COR-L47 (cell line): ENCODE data around the gene CFAP251.
"Not testable (repeated sequence)": the region's sequence is repeated elsewhere in the genome, so short reads cannot be mapped to it uniquely, and the experiment has no call there.

Source experiments
- DNase-seq: peaks from one replicate; lab custom pipeline; 2025; lab: John Stamatoyannopoulos, UW

CFAP251 gene

DNA sequence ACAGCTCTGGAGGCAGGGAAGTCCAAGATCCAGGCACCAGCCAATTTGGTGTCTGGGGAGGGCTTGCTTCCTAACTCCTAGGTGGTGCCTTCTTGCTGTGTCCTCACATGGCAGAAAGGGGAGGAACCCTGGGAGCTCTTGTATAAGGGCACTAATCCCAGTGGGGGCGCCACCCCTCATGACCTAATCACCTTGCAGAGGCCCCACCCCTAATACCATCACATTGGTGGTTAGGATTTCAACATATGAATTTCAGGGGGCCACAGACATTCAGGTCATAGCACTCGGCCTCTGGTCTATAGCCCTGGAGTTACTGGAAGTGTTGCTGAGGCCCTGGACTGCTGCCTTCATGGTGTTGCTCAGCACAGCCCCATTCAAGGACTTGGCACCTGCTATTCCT is 15.2 kb upstream of the CFAP251 start:
- DNase-seq = no peak

DNA sequence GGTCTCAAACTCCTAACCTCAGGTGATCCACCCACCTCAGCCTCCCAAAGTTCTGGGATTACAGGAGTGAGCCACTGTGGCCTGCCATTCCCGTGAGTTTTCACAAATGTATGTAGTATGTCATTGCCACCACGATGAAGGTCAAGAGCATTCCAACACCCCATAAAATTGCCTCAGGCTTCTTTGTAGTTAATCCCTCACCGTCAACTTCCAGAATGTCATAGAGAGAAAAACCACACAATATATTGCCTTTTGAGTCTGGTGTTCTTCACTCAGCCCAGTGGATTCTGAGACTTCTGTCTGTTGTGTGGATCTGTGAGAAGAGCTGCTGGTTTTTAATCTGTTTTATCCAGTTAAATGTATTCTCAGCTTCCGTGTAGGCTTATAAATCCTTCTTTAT is 12.6 kb upstream of the CFAP251 start:
- no peak for DNase-seq

DNA sequence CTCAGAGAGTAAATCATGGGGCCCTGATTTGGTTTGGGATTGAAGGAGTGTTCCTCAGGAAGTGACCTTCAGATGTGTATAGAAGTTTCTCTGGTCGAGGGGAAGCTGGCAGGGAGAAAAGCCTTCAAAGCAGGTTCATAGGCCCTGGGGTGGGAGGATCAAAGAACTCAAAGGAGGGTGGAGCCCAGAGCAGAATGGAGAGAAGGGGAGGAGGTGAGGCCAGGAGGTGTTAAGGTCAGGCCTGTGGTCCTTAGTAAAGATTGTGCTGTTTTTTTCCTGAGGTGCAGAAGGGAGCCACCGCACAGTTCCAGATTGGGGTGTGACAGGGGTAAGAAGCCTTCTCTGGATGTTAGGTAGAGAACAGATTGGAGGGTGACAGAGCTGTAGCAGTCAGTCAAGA is 9.7 kb upstream of the CFAP251 start:
- no peak for DNase-seq

DNA sequence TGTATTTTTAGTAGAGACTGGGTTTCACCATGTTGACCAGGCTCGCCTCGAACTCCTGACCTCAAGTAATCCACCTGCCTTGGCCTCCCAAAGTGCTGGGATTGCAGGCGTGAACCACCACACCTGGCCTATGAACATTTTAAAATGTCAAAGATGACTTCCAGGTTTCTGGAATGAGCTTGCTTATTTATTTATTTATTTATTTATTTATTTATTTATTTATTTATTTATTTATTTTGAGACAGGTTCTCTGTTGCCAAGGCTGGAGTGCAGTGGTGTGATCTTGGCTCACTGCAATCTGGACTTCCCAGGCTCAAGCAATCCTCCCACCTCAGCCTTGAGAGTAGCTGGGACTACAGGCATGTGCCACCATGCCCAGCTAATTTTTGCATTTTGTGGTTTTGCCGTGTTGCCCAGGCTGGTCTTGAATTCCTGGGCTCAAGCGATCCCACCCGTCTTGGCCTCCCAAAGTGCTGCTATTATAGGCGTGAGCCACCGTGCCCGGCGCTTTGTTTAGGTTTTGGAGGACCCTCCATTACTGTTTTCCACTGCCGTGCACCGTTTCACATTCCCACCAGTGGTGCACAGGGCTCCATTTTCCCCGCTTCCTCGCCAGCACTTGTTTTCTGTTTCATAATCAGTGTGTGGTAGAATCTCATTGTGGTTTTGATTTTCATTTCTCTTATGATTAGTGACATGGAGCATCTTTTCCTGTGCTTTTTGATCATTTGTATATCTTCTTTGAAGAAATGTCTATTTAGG is 6.4 kb upstream of the CFAP251 start:
- DNase-seq = no peak

DNA sequence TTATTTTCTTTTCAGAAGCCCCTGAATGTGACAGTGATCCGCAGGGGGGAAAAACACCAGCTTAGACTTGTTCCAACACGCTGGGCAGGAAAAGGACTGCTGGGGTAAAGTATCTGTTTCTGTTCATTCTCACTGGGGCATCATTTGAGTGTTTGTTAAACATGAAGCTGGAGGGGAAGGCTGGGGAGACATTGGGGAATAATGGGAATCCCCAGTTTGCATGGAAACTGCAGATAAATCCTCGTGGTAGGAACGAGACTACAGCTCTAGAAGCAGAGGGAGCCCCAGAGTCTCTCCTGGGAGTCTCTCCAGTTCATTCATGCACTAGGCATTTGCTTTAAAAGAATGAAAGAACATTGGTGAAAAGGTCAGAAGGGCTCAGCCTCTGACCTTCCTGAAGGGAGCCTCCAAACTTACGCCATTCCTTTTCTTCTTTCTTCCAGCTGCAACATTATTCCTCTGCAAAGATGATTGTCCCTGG is 2.5 kb upstream of the CFAP251 start:
- no peak for DNase-seq

DNA sequence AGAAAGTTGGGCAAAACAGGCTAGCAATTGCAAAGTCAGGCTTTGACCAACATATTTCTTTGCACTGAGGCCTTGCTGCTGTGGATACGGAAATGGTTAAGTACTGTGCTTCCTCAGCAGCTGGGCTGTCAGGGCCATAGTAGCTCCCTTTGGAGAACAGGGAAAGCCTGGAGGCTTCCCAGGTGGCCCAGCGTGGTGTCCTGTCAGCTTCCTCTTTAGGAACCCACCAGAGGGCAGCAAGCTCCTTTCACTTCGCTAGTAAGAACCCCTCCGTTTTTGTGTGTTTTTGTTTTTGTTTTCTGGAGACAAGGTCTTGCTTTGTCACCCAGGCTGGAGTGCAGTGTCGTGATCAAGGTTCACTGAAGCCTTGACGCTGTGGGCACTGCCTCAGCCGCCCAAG is 1.7 kb upstream of the CFAP251 start:
- DNase-seq = peak; percentile 13

DNA sequence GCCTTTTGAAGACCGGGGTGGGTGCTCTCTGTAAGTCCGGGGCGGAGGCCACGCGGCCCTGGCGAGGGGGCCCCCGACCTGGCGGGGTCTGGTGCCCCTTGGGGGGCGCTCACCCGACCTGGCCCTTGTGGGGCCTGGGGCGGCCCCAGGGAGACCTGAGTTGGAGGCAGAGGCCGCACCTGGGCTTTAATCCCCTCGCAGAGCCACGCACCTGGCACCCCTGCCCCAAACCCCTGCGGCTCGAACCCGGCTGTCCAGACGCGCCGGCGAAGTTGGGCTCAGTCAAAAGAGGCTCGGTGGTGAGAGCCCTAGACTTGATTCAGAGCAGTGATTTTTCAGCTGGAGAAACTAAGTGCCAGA is 267 bp downstream of the CFAP251 start:
- DNase-seq = no peak

DNA sequence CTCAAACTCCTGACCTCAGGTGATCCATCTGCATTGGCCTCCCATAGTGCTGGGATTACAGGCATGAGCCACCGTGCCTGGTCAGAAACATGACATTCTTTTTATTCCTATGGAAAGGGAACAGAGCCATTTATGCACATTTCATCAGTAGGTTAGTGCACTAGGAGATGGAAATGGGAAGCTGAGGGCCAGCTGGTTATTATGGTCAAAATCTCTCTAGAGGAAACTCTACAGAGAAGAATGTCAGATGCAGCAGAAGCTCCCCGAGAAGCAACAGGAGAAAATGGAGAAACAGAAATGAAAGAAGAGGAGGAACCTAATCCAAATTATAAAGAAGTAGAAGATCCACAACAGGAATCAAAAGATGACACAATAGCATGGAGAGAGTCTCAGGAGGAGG is 2.7 kb downstream of the CFAP251 start:
- no peak for DNase-seq

DNA sequence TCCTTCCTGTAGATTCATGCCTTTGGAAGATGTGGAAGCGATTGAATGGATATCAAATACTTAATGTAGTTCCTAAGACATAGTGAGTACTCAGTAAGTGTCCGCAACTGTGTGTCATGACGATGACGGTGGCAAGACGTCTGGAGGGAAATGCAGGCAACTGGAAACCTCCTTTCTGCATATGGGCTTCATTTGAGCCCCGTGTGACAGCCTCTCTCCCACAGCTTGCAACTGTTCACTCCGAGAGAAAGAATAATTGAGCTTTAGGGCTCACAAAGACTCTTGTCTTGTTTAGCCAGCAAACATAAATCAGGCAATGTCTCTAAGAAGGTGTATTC is 6.9 kb downstream of the CFAP251 start:
- no peak for DNase-seq

DNA sequence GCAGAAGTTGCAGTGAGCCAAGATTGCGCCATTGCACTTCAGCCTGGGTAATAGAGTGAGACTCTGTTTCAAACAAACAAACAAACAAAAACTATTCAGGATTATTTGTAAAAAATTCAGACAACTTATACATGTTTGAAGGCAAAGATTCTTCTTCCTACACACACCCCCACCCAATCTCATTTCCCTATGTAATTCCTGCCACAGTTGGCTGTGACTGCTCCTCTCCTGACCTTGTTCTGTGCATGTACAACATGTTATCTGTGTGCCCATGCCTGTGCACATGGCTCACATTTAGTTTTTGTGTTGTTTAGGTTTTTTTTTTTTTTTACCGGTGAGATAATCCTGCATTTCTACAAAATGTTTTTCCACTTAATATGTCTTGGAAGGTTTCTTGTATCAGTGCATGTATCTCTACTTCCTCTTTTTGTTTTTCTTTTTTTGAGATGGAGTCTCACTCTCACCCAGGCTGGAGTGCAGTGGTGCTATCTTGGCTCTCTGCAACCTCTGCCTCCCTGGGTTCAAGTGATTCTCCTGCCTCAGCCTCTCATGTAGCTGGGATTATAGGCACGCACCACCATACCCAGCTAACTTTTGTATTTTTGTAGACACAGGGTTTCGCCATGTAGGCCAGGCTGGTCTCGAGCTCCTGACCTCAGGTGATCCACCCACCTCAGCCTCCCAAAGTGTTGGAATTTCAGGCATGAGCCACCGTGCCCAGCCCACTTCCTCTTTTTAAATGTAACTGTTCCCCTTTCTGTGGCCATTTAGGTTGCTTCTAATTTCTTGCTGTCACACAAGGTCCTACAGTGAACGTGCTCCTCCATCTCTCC is 8.7 kb downstream of the CFAP251 start:
- DNase-seq = no peak

DNA sequence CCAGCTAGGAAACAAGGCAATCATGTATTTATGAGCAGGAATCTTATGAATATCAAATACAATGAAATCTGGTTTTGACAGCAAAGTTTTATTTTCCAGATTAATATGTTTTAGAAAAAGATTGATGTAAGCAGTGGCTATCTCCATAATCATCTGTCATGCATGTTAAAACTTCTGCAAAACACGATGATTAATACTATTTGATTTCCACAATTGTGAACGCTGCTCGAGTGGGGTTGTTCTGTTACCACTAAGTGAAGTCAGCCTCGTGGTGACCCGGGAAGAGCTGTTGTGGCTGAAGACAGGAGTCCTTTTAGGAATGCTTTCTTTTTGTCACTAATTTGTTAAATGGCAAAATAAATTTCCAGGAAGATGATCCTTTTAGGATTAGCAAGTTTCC is 9.4 kb downstream of the CFAP251 start:
- no peak for DNase-seq

DNA sequence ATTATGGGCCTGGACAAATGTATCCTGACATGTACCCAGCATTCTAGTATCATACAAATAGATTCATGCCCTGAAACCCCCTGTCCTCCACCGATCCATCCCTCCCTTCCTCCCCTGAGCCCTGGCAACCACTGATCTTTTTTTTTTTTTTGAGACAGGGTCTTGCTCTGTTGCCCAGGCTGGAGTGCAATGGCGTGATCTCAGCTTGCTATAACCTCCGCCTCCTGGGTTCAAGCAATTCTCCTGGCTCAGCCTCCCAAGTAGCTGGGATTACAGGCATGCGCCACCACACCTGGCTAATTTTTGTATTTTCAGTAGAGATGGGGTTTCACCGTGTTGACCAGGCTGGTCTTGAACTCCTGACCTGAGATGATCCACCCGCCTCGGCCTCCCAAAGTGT is 11.2 kb downstream of the CFAP251 start:
- not testable (repeated sequence) for DNase-seq

DNA sequence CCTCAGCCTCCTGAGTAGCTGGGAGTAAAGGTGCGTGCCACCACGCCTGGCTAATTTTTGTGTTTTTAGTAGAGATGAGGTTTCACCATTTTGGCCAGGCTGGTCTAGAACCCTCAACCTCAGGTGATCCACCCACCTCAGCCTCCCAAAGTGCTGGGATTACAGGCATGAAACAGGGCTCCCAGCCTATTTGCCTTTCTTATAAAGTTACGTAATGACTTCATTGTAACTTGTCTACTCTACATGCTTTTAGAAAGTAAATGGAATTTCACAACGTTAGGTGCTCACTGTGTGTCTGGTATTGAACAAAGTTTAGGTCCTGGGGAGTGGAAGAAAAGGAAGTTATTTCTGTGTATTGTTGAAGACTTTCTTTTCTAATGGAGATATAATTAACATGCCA is 12.5 kb downstream of the CFAP251 start:
- no peak for DNase-seq

DNA sequence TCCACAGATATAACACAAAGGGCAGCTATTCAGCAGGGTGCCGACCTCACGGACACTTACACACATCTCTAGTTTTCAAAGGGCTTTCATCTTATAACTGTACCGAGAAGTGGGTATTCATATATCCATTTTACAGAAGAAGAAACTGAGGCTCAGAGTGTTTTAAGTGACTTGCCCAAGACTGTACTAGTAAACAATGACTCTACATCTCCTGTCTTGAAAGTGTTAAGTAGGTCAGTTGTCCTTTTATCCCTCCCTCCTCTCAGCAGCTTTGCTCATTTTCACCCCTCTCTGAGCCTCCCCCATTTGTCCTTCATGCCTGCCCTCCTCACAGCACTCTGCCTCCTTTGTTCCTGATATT is 13.8 kb downstream of the CFAP251 start:
- DNase-seq = no peak

DNA sequence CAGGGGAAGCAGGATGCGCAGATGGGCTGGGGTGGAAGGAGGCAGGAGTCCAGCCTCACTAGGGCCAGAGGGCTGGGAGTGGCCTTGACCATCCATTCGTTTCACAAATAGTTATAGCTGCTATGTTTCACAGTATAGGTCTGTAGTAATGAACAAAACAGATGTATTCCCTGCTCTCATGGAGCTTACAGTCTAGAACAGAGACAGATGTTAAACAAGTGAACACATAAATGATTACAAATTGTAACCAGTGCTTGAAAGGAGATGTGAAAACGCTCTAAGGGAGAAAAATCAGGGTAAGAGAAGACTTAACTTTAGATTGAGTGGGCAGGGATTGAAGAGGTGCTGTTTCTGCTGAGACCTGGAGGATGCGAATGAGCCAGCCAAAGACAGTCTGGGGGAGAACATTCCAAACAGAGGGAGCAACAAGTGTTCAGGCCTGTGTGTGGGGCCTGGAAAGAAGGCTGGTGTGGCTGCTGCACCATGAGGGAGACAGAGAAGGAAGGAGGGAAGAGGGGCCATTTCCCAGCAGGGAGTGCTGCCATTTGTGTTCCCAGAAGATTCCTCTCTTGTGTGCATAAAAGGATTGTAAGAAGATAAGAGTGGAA is 14.6 kb downstream of the CFAP251 start:
- no peak for DNase-seq

DNA sequence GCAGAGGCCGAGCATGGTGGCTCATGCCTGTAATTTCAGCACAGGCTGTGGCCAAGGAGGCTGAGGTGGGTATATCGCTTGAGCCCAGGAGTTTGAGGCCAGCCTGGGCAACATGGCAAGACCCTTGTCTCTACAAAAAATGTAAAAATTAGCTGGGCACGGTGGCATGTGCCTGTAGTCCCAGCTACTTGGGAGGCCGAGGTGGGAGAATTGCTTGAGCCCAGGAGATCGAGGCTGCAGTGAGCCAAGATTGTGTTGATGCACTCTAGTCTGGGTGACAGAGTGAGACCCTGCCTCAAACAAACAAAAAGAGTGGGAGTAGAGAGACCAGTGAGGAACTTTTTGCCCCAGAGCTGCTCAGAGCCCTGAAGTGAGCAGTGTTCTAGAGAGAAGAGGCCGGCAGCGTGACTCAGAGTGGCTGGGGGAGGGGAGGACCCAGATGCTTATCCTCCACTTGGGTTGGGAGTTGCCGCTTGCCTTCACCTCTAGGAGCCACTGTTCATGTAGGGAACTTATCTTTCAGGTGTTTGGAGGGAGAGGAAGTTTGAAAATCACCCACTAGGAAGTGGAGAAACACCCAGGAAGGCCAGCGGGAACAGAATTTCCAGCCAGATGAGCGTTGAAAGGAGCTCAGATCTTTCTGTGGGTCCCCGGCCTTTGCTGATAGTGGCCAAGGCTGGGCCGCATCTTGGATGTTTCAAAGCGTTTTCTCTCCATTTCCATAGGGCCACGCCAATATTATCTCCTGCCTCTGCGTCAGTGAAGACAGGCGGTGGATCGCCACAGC is 15.3 kb downstream of the CFAP251 start:
- DNase-seq = no peak

DNA sequence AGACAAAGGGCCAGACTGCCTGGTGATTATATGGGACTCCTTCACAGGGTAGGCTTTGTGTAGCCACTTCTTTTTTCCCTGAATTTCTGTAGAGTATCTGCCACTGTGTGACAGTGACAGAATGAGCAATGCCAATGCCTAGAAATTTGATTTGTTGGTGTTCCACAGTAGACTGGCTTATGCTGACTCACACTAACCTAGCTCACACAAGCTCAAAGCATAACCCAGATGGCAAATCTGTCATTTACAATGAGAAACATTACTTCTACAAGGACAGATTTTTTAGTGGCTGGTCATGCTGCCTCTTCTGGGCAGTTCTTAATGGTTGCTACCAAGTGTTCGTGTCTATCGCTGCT is 15.9 kb downstream of the CFAP251 start:
- no peak for DNase-seq

DNA sequence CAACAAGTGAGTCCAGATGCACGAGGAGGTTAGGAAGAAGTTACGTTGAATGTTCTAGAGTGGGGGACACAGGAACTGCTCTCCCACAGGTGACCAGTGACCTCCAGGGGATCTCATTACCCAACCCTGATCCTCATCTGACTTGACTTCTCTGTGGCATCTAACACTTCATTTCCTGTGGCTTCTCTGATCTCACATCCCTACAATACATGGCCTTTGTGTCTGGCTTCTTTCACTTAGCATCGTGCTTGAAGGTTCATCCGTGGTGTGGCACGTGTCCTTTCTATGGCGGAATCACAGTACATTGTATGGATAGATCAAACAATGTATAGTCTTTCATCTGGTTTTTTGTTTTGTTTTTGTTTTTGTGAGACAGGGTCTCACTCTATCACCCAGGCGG is 19.3 kb downstream of the CFAP251 start:
- no peak for DNase-seq

DNA sequence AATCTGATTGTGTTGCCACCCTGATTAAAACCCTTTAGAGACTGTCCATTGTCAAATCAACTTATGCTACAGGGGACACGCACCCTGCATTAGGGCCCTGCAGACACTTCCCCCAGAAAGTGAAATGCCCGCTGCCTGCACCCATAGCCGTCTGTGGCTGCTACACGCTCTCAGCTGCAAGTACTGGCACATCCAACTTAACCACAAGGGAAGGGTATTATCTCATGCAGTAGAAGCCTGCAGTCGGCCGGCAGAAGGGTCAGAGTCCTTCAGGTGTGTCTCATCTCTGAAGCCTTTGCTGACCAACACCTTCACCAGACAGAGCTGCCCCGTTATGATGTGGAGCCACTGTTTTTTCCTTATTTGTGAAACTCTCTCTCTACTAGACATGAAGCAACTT is 20.8 kb downstream of the CFAP251 start:
- no peak for DNase-seq

DNA sequence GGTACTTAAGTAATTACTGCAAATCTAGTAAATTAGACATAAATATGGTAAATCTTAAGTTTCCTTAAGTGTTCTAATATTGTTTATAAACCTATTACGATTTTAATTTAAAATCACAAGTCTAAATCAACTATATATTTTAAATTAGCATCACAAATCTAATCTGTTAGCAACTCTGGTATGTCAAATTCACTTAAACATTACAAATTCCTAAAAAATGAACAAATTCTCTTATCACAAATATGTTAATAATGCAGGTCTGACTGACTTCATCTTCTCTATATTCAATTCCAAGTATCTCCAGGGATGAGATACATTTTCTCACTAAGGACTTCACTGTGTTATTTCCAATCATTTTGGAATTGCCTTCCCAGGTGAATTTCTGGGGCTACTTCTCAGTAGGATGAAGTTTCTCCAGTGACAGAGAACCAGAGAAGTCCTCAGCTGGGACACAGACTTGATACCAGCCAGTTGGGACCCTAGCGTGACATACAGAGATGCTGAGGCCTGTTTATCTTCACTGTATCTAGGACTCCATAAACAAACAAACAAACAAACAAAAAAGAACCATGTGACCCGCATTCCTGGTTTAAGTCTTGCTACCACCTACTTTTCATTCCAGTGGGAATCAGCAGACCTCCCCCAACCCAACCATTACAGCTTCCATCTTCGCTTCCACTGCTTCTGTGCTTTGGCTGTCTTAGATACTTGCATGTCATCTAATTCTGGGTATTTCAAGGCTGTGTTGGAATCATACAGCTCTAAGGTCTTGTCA is 21.8 kb downstream of the CFAP251 start:
- no peak for DNase-seq

DNA sequence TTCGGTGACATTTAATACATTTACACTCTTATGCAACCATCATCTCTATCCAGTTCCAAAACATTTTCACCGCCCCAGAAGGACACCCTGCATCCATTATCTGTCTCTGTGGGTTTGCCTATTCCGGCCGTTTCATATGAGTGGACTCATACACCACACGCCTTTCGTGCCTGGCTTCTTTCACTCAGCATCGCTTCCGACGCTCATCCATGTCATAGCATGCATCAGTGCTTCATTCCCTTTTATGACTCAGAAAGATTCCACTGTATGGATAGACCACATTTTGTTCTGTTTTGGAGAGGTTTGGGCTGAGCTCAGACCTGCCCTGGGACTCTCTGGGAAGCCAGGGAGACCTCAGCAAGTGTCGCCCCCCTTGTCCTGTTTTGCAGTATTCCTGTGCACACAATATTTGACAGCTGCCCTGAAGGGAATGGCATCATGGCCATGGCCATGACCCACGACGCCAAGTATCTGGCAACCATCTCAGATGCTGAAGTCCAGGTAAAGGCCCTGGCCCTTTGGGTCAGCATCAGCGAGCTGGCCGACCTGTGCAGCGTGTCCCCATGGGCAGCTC is 23.8 kb downstream of the CFAP251 start:
- no peak for DNase-seq
